ENCODE results near the gene ACSM2B. TPM values are rescaled to one million over a fixed set of nuclear protein-coding genes. Genes with fewer than 3 reads are reported as not detected.
"Not testable (repeated sequence)": the region's sequence is repeated elsewhere in the genome, so short reads cannot be mapped to it uniquely, and the experiment has no call there.

ACSM2B gene, protein sequence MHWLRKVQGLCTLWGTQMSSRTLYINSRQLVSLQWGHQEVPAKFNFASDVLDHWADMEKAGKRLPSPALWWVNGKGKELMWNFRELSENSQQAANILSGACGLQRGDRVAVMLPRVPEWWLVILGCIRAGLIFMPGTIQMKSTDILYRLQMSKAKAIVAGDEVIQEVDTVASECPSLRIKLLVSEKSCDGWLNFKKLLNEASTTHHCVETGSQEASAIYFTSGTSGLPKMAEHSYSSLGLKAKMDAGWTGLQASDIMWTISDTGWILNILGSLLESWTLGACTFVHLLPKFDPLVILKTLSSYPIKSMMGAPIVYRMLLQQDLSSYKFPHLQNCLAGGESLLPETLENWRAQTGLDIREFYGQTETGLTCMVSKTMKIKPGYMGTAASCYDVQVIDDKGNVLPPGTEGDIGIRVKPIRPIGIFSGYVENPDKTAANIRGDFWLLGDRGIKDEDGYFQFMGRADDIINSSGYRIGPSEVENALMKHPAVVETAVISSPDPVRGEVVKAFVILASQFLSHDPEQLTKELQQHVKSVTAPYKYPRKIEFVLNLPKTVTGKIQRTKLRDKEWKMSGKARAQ
- polyA plus RNA-seq (2013, experiment 1 of 2) = not detected
- polyA plus RNA-seq (2013, experiment 2 of 2) = not detected

DNA sequence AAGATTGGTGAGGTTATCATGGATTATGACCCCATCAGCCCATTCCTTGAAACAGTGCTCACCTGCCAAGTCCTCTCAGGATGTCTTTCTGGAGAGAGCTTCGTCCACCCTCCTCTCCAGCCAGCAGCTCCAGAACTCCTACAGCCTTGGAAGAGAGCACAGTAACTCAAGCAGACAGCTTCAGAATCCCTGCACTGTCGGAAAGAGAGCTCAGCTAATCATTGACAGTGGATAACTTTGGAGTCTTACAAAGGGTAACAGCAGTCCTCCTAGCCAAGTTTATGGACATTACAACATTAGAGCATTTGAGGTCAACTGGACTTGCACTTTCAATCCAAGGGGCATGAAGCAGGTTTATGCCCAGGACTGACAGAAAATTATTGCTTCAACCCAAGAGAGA is at the start of gene ACSM2B:
ACSM2B (minus strand) TSS at position 223 of the 400 bp plus-strand sequence. CDS start 11,522 bp downstream, outside the sequence.
- not testable (repeated sequence) for H3K4me3 ChIP-seq (ENCODE audit: low read length); H3K36me3 ChIP-seq (ENCODE audit: insufficient read depth, low read length); H3K9me3 ChIP-seq (ENCODE audit: insufficient read depth, low read depth, low read length); H3K9ac ChIP-seq (ENCODE audit: low read depth, low read length); H3K27me3 ChIP-seq (ENCODE audit: insufficient read depth, low read length); H3K27ac ChIP-seq (ENCODE audit: low read depth, low read length); H3K4me1 ChIP-seq (ENCODE audit: insufficient read depth, low read length)
- WGBS = 78% methylated on average over 1 of the region's 2 CpGs

DNA sequence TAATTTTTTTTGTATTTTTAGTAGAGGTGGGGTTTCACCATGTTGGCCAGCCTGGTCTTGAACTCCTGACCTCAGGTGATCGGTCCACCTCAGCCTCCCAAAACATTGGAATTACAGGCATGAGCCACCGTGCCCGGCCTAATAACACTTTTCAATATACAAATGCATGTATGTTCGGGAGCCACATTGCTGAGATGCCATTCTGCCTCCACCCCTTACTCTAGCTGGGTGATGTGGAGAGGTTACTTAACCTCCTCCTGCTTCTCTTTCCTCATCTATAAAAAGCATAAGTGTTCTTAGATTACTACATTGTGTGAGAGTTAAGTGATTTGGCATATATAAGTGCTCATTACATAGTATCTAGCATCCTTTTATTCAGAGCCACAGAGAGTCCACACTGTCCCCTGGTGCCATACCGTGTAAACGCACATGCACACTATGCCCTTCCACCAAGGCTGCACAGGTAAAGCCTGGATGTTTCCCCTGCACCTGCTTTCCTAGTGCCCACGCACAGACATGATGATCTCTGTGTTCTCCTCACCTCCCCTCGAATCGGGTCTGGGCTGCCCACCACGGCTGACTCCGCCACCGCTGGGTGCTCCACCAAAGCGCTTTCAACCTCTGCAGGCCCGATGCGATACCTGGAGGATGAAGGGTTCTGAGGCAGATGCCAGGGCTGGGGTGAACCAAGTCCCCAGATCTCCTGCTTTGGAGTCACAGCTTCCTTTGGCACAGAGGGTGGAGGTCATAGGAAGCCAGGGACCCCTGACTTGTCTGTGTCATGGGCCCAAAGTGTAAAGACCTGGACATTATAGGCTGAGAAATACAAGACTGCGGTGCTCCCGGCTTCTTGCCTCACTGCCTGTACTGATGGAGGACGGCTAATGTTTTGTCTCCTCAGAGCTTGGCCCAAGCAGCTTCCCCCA is 49.0 kb upstream of the ACSM2B start:
- Histone ChIP-seq H3K4me3 (ENCODE audit: low read length) (no peak overlapping the region), H3K36me3 (ENCODE audit: insufficient read depth, low read length) (no peaks in the 10 kb centered on the region), H3K4me1 (ENCODE audit: insufficient read depth, low read length) (no peaks in the 10 kb centered on the region), H3K9ac (ENCODE audit: low read depth, low read length) (no peak overlapping the region), H3K27me3 (ENCODE audit: insufficient read depth, low read length) (no peaks in the 10 kb centered on the region), H3K9me3 (ENCODE audit: insufficient read depth, low read depth, low read length) (no peaks in the 10 kb centered on the region), H3K27ac (ENCODE audit: low read depth, low read length) (no peak overlapping the region)
- WGBS = 94% methylated on average over 18 of the region's 18 CpGs

DNA sequence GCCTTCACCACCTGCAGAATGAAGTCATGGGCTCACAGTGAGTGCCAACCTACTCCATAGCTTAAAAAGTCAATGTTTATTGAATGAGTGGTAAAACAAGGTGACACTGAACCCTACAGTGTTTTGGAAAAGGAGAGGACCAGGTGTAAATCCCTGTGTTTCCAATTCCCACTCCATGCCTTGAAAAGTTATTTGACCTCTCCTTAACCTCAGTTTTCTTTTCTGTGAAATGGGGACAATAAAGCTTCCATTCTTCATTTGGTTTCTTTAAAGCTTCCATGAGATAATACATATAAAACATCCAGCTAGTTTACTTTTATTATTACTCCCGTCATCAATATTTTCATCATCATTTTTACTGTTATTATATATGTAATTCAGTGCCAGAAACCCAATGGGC is 48.0 kb upstream of the ACSM2B start:
- Histone ChIP-seq H3K4me1 (ENCODE audit: insufficient read depth, low read length) (no peaks in the 10 kb centered on the region; the same call in 1 of the 2 replicates), H3K9ac (ENCODE audit: low read depth, low read length) (no peak overlapping the region), H3K4me3 (ENCODE audit: low read length) (no peak overlapping the region), H3K27ac (ENCODE audit: low read depth, low read length) (no peak overlapping the region), H3K27me3 (ENCODE audit: insufficient read depth, low read length) (no peaks in the 10 kb centered on the region), H3K9me3 (ENCODE audit: insufficient read depth, low read depth, low read length) (no peaks in the 10 kb centered on the region), H3K36me3 (ENCODE audit: insufficient read depth, low read length) (no peaks in the 10 kb centered on the region)
- WGBS = no CpG with 5 or more reads among the region's 1 CpG

DNA sequence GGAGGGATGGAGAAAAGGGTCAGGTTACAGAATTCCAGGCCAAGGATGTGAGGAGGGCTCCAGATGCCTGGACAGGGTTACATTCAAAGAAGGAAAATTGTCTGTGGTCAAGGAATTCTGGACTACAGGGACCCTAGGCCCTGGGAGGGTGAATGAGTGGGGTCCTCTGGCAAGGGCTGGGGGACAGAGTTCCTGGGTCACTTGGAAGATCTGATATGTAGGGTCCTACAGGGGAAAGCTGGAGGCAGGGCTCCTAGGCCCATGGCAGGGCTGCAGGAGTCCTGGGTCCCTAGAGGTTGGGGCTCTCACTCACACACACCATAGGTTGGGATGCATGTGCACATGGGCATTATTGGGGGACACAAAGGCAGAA is 46.3 kb upstream of the ACSM2B start:
- Histone ChIP-seq H3K36me3 (ENCODE audit: insufficient read depth, low read length) (no peaks in the 10 kb centered on the region), H3K4me3 (ENCODE audit: low read length) (no peak overlapping the region), H3K9ac (ENCODE audit: low read depth, low read length) (no peak overlapping the region), H3K27me3 (ENCODE audit: insufficient read depth, low read length) (no peaks in the 10 kb centered on the region), H3K4me1 (ENCODE audit: insufficient read depth, low read length) (no peaks in the 10 kb centered on the region; the same call in 1 of the 2 replicates), H3K27ac (ENCODE audit: low read depth, low read length) (no peak overlapping the region), H3K9me3 (ENCODE audit: insufficient read depth, low read depth, low read length) (no peaks in the 10 kb centered on the region)

DNA sequence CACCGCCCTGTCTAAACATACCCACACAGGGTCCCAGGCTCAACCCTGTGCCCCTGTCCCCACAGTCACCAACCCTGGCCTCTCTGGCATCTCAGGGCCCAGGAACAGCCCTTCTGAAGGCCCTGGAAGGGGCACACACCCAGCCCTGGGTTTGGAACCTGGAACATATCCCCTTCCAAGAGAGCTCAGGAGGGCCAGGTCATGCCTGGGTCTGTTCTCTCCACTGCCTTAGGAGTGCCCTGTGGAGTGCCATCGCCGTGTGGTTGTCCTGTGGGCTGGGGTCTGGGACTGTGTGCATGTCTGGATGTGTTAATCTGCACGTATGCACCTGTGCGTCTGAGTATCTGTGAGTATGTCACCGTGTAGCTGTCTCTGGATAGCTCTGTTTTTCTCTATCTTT is 45.2 kb upstream of the ACSM2B start:
- H3K4me3 ChIP-seq (ENCODE audit: low read length) = no peak overlapping the region
- 88% methylated on average over 6 of the region's 6 CpGs for WGBS

DNA sequence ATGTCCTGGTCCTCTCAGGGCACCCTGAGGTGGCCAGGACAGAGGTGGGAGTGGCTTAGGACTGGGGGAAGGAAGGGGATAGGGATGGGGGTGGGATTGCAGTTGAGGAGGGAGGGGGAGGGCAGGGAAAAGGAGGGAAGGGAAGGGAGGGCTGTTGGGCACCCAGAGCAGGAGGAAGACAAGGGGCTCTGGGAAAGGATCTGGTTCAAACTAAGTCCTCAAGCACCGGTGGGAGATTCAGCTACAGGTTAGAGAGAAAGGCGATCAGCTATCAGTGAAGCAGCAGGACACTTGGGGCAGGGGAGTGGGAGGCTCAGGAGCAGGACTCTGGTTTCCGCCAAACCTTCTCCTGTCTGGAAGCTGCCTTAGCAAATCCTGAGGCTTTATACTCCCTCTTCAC is 44.6 kb upstream of the ACSM2B start:
- 89% methylated on average over 3 of the region's 3 CpGs for WGBS
- H3K9me3 ChIP-seq (ENCODE audit: insufficient read depth, low read depth, low read length) = no peaks in the 10 kb centered on the region
- H3K27me3 ChIP-seq (ENCODE audit: insufficient read depth, low read length) = no peaks in the 10 kb centered on the region
- H3K27ac ChIP-seq (ENCODE audit: low read depth, low read length) = no peak overlapping the region
- no peaks in the 10 kb centered on the region; the same call in 1 of the 2 replicates for H3K4me1 ChIP-seq (ENCODE audit: insufficient read depth, low read length)
- H3K9ac ChIP-seq (ENCODE audit: low read depth, low read length) = no peak overlapping the region
- H3K4me3 ChIP-seq (ENCODE audit: low read length) = no peak overlapping the region
- H3K36me3 ChIP-seq (ENCODE audit: insufficient read depth, low read length) = no peaks in the 10 kb centered on the region

More for the DNA sequence above, 45.2 kb upstream of the ACSM2B start:
- Histone ChIP-seq H3K27me3 (ENCODE audit: insufficient read depth, low read length) (no peaks in the 10 kb centered on the region), H3K4me1 (ENCODE audit: insufficient read depth, low read length) (no peaks in the 10 kb centered on the region; the same call in 1 of the 2 replicates), H3K9me3 (ENCODE audit: insufficient read depth, low read depth, low read length) (no peaks in the 10 kb centered on the region), H3K36me3 (ENCODE audit: insufficient read depth, low read length) (no peaks in the 10 kb centered on the region), H3K27ac (ENCODE audit: low read depth, low read length) (no peak overlapping the region), H3K9ac (ENCODE audit: low read depth, low read length) (no peak overlapping the region)

DNA sequence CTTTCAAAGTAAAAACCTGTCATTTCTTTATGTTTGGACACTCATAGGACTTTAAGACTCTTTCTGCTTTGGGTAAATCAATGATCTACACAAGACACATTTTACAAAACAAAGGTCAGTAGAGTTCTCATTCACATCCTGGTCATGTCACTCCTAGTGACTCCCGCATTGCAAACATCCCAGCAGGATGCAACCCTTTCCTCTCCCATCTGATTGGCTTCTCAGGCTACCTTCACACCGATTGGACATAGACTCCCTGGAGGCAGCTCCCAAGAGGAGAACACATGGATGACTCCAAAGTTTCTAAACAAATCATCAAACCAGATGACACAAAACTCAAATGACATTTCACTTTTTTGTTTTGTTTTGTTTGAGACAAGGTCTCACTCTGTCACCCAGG is 43.8 kb upstream of the ACSM2B start:
- WGBS = 79% methylated on average over 2 of the region's 2 CpGs
- Histone ChIP-seq H3K9ac (ENCODE audit: low read depth, low read length) (no peak overlapping the region), H3K4me1 (ENCODE audit: insufficient read depth, low read length) (no peaks in the 10 kb centered on the region; the same call in 1 of the 2 replicates)

DNA sequence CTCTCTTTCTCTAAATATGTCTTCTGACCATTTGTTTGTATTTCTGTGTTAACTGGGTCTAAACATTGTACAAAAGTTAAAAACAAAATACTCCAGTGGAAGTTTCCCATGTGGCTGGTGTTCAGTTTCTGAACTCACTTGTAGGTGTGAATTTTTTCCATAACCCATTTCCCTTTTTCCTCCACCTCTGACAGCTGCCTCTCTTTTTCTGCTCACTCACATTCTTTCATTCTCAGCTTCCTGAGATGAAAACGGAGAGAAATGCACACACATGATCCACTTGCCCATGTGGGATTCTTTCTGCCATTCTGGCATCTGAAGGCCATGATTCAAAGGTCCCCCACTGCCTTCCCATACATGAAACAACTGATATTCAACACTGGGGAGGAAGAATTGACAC is 41.1 kb upstream of the ACSM2B start:
- 77% methylated on average over 1 of the region's 1 CpG for WGBS
- no peaks in the 10 kb centered on the region for H3K36me3 ChIP-seq (ENCODE audit: insufficient read depth, low read length)
- H3K9ac ChIP-seq (ENCODE audit: low read depth, low read length) = no peak overlapping the region
- no peaks in the 10 kb centered on the region; the same call in 1 of the 2 replicates for H3K4me1 ChIP-seq (ENCODE audit: insufficient read depth, low read length)
- no peaks in the 10 kb centered on the region for H3K9me3 ChIP-seq (ENCODE audit: insufficient read depth, low read depth, low read length)
- no peak overlapping the region for H3K4me3 ChIP-seq (ENCODE audit: low read length)
- no peak overlapping the region for H3K27ac ChIP-seq (ENCODE audit: low read depth, low read length)
- no peaks in the 10 kb centered on the region for H3K27me3 ChIP-seq (ENCODE audit: insufficient read depth, low read length)

More for the DNA sequence above, 43.8 kb upstream of the ACSM2B start:
- Histone ChIP-seq H3K27me3 (ENCODE audit: insufficient read depth, low read length) (no peaks in the 10 kb centered on the region), H3K9me3 (ENCODE audit: insufficient read depth, low read depth, low read length) (no peaks in the 10 kb centered on the region), H3K36me3 (ENCODE audit: insufficient read depth, low read length) (no peaks in the 10 kb centered on the region), H3K4me3 (ENCODE audit: low read length) (no peak overlapping the region), H3K27ac (ENCODE audit: low read depth, low read length) (no peak overlapping the region)

DNA sequence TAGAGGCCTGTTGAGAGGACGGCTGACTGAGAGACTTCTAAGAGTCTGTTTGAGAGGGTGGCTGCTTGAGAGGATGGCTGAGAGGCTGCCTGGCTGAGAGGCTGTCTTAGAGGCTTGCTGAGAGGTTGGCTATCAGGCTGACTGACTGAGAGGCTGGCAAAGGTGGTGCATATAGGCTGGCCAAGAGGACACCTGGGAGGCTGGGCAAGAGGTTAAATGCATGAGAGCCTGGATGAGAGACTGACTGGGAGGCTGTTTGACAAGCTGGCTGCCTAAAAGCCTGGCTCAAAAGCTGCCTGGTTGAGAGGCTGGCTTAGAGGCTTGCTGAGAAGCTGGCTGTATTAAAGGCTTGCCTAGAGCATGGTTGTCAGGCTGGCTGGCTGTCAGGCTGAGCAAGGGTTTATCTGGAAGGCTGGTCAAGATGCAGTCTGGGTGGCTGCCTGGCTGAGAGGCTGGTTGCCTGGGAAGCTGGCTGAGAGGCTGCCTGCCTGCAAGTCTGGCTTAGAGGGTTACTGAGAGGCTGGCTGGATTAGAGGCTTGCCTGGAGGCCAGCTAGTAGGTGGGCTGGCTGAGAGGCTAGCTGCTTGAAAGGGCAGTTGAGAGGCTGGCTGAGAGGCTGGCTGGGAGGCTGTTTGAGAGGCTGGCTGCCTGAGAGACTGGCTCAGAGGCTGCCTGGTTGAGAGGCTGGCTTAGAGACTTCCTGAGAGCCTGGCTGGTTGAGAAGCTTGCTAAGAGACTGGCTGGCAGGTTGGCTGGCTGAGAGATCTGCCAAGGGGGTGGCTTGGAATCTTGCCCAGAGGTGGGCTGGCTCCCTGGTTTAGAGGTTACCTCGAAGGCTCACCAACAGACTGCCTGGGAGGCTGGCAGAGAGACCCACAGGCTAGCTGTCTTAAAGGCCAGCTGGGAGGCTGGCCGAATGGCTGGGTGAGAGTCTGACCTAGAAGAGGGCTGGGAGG is 38.3 kb upstream of the ACSM2B start:
- Histone ChIP-seq H3K27ac (ENCODE audit: low read depth, low read length) (no peak overlapping the region), H3K27me3 (ENCODE audit: insufficient read depth, low read length) (no peaks in the 10 kb centered on the region), H3K4me3 (ENCODE audit: low read length) (no peak overlapping the region), H3K4me1 (ENCODE audit: insufficient read depth, low read length) (no peaks in the 10 kb centered on the region), H3K9ac (ENCODE audit: low read depth, low read length) (no peak overlapping the region), H3K9me3 (ENCODE audit: insufficient read depth, low read depth, low read length) (no peaks in the 10 kb centered on the region), H3K36me3 (ENCODE audit: insufficient read depth, low read length) (no peaks in the 10 kb centered on the region)
- WGBS = 83% methylated on average over 3 of the region's 3 CpGs

DNA sequence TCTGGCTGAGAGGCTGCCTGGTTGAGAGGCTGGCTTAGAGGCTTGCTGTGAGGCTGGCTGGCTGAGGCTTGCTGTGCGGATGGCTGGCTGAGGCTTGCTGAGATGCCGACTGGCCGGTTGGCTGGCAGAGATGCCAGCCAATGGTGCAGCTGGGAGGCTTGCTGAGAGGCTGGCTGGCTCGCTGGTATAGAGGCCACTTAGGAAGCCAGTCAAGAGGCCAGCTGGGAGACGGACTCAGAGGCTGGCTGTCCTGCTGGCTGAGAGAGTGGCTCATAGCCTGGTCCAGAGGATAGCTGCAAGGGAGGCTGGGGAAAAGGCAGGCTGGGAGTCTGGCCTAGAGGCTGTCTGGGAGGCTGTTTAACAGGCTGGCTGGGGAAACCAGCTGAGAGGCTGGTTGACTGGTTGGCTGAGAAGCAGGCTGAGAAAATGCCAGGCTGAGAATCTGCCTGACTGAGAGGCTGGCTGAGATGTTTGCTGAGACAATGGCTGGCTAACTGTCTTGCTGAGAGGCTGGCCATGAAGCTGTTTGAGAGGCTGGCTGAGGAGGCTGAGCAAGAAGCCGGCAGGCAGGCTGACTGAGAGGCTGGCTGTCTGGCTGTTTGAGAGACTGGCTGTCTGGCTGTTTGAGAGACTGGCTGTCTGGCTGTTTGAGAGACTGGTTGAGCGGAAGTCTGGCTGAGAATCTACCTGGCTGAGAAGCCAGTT is 37.5 kb upstream of the ACSM2B start:
- Histone ChIP-seq H3K4me1 (ENCODE audit: insufficient read depth, low read length) (no peaks in the 10 kb centered on the region), H3K9me3 (ENCODE audit: insufficient read depth, low read depth, low read length) (no peaks in the 10 kb centered on the region), H3K27ac (ENCODE audit: low read depth, low read length) (no peak overlapping the region), H3K9ac (ENCODE audit: low read depth, low read length) (no peak overlapping the region), H3K36me3 (ENCODE audit: insufficient read depth, low read length) (no peaks in the 10 kb centered on the region), H3K4me3 (ENCODE audit: low read length) (no peak overlapping the region), H3K27me3 (ENCODE audit: insufficient read depth, low read length) (no peaks in the 10 kb centered on the region)
- 89% methylated on average over 7 of the region's 7 CpGs for WGBS

All from HUES64 (cell line).